Measurements from ENCODE around the gene CA5A.
"Not testable (repeated sequence)": the region's sequence is repeated elsewhere in the genome, so short reads cannot be mapped to it uniquely, and the experiment has no call there.

The CA5A gene

DNA sequence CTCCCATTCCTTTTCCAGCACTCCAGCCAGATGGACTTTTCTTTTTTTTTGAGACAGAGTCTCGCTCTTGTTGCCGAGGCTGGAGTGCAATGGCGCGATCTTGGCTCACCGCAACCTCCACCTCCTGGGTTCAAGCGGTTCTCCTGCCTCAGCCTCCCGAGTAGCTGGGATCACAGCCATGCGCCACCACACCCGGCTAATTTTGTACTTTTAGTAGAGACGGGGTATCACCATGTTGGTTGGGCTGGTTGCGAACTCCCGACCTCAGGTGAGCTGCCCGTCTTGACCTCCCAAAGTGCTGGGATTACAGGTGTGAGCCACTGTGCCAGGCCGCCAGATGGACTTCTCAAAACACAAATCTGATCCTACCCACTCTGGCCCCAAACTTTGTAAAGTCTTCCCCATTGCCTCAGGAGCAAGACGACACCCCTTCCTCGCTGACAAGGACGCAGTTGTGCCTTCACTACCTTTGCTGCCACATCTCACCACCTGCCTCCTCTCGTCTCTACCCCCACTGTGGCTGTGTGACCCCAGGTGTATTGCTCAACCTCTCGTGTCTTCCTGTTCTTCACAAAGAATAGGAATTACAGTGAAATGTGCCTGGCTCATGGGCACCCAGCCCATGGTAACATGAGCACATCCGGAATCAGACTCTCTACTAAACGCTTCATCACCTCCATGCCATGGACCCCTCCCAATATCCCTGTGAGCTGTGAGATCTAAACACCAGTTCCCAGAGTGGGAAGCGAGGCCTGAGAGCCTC, 11.2 kb upstream of the CA5A start:
- no peak for DNase-seq

DNA sequence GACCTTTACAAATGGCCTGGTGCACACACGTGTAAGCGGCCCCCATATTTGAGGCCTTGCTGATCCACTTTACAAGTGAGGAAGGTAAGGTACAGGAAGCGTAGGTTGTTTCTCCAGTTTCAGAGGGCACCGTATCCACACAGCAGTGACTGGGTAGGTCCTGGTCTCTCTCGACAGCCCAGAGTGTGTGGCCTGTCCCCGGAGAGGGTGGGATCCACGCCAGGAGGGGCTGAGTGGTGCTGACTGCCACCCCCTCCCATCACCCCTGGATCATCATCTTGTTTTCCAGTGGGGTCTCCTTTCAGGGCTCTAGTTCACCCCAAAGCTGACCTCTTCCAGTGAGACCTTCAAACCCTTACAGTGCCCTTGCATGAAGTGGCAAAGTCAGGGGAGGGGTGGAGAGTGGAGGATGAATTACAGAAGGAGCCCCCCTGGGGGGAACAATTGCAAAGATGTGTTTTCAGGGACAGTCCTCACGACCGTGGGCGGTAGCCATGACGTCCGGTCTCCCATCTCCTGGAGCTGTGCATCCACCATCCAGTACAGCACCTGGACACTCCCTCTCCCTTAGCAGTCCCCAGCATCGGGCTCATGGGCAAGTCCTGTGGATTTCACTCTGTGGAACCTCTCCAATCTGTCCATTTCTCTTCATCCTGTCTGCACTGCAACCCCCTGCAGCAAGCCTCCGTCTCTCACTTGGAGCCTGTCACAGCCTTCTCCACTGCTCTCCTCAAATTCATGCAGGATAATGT, 10.4 kb upstream of the CA5A start:
- no peak for DNase-seq

DNA sequence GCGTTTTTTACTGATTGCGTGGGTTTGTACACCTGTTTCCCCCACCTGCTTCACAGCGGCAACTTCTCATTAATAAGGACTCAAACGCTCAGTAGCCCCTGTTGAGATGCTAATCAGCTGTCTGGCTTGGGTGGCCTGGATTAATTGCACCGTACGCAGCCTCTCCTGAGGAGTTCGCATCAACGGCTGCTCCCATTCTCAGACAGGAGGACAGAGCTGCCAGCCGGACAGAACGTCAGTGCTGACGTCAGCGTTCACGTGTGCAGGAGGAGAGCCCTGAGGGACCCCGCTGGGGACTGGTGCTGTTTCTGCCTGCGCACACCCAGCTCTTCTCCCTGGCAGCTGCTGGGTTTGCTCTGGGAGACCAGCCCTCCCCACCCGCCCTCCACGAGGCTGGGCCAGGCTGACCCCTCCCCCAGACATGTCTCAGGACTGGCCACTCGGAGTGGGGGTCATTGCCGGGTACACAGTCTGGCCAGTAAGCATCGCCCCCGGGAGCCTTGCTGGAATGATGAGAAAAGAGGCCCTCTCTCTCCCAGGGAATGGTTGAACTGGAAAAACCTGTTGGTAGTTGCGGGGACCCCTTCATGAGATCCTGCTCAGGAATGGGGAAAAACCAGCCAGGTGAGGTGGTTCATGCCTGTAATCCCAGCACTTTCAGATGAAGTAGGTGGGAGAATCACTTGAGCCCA, 9.2 kb upstream of the CA5A start:
- no peak for DNase-seq

DNA sequence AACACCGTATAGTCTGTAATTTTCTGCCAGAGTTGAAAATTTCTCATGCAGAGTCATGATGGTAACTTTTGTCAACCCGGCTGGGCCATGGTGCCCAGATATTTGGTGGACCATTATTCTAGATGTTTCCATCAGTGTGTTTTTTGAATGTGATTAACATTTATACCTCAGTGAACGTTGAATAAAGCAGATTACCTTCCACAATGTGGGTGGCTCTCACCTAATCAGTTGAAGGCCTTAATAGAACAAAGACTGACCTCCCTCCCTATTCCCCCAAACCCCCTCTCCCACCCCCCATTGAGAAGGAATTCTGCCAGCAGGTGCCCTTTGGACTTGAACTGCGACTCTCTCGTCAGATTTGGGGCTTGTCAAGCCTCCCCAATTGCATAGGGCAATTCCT, 6.4 kb upstream of the CA5A start:
- DNase-seq, result no peak

DNA sequence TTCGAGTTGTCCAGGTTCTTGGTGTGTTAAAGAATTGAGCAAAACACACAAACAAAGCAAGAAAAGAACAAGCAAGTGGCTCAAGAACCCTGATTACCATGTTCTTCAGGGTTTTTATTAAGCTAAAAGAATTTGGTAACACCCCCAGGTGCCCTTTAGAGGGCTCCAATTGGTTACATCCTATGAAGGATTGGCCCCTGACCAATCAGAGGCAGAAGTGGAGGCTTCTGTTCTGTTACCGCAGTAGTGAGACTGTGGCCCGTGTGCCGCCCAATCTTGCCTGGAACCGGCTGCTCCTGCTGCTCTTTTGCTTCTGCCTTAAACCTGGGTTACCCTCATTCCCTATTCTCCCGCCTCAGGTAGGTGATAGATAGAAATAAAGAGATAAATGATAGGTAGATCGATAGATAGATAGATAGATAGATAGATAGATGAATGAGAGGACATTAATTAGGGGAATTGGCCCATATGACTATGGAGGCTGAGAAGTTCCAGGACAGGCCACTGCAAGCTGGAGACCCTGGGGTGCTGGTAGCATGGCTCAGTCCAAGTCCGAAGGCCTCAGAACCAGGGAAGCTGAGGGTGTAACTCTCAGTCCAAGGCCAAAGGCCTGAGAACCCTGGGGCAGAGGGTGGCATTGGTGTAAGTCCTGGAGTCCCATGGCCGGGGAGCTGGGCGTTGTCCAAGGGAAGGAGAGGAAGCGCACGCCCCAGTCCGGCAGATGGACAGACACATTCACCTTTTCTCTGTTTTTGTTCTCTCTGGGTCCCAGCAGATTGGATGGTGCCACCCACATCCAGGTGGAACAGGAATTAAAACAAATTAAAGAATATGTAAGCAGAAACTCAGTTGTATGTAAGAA, 3.5 kb upstream of the CA5A start:
- no peak for DNase-seq

DNA sequence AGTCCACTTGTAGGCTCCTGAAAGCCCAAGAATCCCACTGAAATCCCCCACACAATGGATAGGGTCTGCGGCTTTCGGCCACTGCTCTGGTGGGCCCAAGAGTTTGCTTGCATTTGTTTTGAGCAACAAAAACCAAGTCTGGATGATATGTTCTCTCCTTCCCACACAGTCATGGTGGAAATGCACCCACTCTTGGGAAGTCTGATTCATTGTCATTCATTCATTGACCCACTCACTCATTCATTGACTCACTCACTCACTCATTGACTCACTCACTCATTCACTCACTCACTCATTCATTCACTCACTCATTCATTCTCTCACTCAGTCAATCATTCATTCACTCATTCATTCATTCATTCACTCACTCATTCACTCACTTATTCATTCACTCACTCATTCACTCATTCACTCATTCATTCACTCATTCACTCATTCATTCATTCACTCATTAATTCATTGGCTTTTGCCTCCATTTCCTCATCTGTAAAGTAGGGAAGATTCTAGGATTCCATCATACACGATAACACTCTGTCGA, 2.2 kb upstream of the CA5A start:
- no peak for DNase-seq

DNA sequence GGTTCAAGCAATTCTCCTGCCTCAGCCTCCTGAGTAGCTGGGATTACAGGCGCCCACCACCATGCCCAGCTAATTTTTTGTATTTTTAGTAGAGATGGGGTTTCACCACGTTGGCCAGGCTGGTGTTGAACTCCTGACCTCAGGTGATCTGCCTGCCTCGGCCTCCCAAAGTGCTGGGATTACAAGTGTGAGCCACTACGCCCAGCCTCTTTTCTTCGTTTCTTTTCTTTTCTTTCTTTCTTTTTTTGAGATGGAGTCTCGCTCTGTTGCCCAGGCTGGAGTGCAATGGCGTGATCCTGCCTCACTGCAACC, 858 bp upstream of the CA5A start:
- DNase-seq, result not testable (repeated sequence)

DNA sequence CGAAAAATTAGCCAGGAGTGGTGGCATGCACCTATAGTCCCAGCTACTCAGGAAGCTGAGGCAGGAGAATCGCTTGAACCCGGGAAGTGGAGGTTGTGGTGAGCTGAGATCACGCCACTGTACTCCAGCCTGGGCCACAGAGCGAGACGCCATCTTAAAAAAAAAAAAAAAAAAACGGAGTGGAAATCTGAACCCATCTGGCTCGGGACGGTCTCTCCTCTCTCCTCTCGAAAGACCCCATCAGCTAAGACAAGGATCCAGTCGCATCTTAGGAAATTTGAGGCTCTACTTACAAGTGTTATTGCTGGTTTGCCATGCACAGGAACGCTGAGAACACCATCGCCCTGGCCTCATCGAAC, 334 bp downstream of the CA5A start:
- DNase-seq, result not testable (repeated sequence)

DNA sequence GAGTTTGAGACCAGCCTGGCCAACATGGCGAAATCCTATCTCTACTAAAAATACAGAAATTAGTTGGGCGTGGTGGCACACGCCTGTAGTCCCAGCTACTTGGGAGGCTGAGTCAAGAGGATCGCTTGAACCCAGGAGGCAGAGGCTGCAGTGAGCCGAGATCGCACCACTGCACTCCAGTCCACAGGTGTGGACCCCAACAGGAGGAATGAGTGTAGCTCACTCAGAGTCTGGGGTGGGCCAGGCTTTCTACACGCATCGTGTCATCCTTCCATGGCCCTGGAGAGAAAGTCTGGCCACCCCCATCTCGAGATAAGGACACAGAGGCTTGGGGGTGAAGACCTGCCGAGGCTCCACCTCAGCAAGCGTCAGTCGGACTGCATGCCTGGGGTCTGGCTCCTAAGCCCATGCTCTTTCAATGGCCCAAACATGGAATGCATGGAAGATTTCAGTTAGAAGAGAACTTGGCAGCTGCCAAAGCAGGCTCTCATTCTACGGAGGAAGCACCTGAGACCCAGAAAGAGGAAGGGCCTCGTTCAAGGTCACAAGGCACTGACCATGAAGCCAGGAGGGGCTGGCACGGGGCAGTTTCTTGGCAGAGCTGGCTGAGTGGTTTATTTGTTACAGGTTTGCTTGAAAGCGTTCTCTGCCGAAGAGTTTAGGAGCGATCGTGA, 1.4 kb downstream of the CA5A start:
- DNase-seq, result not testable (repeated sequence)

DNA sequence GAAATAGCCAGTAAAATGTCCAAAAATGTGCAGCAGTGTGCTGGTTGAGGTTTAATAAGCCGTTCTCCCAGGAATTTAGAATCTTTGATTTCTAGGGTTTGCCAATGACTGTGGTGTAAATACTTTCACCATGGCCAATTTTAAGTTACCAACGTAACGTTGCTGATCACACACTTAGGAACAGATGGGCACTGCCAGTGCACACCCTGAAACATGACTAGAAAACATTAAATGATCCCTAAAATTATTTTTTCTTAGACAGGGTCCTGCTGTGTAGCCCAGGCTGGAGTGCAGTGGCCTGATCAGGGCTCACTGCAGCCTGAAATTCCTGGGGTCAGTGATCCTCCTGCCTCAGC, 3.2 kb downstream of the CA5A start:
- DNase-seq, result no peak

DNA sequence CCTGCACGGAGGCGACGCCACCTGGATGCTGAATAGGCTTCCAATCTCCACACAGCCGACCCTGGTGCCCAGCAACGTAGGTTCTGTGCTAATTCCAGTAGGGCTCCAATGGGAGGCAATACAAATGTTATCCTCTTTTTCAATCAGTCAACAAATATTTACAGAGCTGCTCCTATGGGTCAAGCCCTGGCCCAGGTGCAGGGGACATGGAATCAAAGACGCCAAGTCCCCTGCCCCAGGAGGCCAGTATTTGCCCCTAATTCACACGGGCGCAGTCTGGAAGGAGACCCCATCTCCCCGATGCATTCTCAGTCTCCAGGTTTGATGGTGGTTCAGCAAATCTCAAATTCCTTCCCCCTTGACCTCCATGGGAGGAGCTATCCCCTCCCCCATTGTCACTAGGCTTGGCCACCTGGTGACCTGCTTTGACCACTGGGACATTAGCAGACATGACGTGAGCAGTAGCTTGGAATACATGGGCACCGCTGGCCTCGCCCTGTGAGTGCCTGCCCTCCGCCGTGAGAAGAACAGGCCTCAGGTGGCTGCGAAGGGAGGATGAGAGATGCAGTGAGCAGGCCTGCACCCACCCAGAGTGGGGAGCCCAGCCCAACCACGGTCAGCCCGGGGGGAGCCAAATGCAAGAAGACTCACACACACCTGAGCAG, 3.7 kb downstream of the CA5A start:
- not testable (repeated sequence) for DNase-seq

DNA sequence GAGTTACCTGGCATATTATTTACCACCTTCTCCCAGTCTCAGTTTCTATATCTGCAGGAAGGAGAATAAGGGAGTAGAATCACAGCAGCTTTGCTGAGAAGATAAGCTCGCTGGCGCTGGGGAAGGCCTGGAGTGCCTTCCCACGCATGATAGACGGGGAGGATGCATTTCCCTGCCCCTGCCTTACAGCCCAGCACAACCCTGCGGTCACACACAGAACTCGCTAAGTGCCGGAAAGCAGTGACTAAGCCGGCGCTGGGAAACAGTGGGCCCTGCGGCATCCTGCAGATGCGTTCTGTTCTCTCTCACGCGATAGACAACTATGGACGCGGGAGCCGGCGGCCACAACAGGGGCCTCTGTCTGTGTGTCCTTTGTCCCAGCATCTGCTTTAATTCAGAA, 4.8 kb downstream of the CA5A start:
- no peak for DNase-seq

DNA sequence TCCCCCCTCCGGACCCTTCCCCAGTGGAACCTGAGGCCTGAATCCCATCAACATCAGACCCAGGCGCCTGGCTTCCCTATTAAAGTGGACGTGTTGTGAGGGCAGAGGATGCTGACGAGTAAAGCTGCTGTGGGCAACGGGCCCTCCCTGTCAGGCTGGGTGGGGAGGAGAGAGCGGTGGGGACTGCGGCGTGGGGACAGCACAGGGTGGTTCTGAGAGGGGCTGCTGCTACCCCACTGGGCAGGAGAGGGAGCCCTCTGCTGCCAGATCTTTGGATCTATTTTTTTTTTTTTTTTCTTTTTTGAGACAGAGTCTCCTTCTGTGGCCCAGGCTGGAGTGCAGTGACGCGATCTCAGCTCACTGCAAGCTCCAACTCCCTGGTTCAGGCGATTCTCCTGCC, 5.9 kb downstream of the CA5A start:
- DNase-seq, result no peak

DNA sequence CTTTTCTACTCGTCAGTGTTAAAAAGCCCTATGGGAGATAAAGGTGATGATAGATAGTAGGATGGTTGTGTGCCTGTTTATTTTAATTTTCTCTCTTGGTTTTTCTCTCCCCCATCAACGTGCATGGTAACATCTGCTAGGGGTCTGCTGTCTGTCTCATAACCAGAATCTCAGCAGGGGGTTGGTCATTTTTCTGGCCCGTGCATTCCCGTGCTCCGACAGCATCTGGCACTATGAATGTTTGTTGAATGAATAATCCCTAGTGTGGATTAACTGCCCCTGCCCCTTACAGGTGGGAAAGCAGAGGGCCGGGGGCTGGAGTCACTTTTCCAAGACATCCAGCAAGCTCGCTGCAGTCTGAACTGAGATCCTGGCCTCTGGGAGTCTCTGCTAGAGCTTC, 6.3 kb downstream of the CA5A start:
- no peak for DNase-seq

DNA sequence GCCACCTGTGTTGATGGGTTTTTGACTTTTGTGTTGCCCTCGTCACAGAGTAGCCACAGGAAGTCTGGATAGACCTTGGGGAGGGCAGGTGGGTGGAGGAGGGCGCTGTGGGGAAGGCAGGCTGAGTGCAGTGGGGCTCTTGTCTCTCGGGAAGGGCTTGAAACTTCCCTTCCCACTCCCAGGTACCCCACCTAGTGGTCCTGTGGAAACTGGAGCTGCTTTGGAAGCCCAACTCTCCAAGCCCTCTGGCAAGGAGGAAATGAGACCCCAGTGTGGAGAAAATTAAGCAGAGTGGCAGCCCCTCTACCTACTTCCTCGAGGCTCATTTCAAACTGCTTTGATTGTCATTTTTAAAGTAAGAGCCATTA, 9.2 kb downstream of the CA5A start:
- DNase-seq, result no peak

DNA sequence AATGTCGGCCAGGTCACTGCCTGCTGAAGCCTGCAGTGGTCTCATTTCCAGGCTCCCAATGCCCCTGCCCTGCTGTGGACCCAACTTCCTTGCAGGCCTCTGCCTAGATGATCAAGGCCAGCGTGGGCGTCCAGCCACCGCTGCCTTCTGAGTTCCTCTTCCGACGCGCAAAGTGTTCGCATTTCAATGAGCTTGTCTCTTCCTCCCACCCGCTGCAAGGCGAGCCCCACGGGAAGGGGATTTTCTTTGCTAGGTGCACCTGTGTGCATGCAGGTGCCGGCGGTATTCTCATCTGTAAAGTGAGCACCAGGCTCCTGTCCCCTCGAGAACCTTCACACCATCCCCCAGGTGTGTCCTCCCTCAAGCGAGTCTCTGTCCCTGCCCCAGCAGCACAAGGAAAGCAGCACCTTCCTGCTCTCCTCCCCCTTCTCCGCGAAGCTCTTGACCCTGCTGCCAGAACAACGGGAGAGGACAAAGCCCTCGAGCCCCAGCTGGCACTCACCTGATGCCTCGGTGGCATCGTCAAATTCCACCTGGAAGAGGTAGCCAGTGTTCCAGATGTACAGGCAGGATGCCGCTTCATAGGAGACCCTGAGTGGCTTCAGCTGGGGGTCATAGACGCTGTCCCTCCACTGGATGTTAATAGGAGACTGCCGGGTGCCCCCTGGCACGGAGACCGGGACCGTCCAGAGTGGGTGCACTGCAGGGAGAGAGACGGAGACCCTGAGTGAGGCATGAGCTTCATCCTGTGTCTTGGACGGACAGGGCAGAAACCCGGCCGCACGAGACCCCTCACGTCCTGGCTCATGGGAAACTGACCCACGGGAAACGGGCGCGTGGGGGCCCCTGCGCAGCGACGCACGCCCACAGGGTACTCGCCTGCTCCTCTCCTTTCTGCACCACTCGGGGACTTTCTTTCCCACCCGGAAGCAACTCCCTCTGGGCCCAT, 9.8 kb downstream of the CA5A start:
- no peak for DNase-seq

DNA sequence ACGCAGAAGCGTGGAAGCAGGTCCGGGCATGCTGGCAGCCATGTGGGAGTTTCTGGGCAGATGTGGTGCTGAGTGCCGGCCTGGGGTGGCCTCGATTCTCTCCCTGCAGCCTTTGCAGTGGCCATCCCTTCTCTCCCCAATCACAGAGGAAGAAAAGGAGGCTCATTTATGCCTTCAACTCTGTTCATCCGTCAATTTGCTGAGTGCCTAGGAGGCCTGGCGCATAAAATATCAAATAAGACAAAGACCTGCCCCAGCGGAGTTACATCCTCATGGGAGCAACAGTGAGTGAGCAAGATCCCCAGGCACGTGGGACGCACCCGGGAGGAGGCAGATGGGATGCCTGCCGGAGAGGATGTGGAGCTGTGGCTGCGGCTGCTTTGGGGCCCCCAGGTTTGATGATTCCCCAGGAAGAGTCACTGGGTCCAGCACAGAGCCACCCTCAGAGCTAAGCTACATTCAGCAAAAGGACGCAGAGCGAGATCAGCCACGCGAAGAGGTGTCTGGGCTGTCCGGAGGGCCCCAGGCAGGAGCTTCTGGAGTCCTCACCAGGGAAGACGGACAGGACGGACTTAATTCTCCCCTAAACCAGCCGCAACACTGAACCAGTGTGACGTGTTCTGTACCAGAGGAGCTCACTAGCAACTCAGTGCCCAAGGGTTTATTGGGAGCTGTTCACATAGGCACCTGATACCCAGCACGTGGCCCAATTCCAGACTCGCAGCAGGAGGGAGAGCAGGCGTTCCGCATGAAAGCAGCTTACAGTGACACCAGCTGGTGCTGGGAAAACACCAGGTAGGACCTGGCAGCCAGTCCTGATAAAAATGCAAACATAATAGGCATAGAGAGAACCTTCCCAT, 11.3 kb downstream of the CA5A start:
- no peak for DNase-seq

DNA sequence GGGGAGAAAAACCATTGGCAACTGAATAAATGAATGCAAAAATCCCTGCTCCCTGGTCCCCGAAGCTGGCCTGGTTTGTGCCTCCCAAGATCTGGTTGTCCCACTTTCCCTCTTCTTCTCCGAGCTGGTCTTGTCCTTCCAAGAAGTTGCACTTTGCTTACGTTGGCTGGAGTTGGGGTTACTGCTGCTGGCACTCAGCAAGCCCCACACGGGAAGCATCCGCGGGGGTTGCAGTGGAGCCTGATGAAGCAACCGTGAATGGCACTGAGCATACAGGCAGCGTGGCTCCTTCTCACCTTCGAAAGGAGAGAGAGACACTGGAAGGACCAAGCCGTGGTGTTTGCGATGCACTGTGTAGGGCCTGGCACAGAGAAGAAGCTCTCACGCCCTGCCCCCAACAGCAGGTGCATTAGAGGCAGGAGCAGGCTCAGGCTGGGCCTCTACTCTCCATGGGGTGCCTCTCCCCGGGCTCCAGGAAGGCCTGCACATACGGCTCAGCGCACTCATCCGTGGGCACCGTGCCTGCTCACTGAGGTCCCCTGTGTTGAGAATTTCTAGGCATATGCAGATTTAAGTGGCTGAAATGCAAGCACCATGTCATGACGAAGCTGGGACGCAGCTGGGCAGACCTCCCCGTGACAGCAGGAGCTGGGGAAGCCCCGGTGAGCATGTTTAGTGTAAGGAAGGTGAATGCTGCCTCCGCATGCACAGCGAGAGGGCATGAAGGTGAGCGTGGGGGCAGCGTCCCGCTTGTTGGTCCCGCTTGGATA, 12.1 kb downstream of the CA5A start:
- no peak for DNase-seq

All from GOT3 (cell line).